HG03064 (cell line): ENCODE data around the gene MYCBP2.

ENCODE experiments used
- ATAC-seq: cut with Tn5 transposase; IDR thresholded peaks from one replicate; pipeline ENCODE4 v1.9.1; 2021; ENCODE audit warnings: low read depth; ENCODE audit not compliant: unreplicated experiment

Gene MYCBP2

DNA sequence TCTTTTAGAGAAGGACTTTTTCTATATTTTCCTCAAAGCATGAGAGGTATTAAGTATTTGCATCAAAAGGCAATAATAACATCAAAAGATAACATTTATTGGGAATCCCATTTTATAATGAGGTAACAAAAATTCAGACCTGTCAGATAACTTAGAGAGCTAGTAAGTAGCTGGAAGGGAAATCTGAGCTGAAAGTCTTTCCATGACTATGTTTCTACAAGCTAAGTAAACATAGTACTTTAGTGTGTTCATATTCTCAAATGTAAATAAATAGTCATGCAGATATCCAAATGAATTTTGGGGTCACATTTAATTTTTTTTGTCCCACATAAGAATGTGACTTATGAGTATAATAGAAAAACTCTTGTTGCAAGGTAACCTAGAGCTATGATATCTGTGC, 212.6 kb downstream of the MYCBP2 start:
- ATAC-seq: no peak

DNA sequence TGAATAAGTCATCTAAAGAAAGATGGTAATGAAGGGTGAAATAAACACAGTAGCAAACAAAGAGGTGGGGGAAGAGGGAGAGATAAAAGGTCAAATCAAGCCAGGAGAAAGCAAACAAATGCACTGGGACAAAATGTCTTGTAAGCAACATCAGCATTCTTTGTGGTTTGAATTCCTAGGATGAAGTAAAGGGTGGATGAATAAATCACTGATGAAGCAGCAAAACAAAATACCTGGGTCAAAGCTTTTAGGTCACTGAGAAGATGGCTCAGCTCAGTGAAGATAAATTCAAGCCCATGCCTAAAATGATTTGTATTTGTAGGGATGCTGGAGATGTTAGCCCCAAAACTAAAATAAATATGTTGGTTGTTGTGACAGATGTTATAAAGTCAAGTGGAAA, 213.4 kb downstream of the MYCBP2 start:
- no peak for ATAC-seq

DNA sequence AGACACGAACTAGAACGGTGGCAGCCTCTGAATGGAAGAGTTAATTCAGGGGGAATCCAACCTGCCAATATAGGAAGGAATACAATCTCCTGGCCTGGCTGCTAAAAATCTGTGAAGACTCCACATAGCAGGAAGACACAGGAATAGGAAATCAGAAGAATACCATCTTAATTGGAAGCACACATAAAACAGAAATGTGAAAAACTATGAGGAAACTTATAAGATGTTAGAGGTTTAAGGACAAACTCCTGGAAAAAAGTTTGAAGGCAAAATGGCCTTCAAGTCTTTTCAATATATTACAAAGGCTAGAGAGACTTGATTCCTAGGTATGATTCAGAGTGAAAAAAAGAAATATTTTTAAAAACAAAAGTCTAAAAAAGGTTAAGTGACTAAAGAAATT, 221.8 kb downstream of the MYCBP2 start:
- ATAC-seq: no peak

DNA sequence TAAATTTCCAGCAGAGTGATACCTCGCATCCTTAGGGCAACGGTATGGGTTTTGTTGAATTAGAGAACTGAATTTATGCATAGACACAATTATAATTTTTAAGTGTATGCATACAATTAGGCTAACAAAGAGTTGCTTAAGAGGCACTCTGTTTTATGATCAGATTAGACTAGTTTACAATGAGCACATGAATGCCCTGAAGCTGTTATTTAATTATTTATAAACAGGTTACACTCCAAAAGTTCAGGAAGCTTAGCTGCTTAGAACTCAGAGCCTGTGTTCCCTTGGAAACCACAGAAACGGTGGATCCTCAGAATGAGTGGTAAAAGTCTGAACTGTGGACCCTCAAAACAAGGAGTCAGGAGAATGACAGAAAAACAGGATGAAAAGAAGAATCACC, 227.5 kb downstream of the MYCBP2 start:
- no peak for ATAC-seq

DNA sequence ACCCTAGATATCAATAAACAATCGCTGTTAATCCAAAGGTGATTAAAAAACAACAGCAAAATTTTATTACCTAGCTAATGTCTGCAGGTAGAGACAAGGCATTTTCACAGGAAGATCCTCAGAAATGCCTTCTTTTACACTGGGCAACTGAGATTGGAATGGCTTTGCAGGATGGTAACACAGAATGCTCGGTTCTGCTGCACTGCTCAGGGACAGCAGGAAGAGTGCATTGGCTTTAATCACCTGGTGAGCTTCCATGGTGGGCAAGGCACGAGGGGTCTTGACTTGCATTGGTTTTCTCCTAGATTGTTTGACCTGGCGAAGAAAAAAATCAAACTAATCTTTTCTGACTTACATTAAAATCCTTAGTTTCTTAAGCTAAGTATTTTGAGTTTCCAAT, 231.6 kb downstream of the MYCBP2 start:
- ATAC-seq: no peak

DNA sequence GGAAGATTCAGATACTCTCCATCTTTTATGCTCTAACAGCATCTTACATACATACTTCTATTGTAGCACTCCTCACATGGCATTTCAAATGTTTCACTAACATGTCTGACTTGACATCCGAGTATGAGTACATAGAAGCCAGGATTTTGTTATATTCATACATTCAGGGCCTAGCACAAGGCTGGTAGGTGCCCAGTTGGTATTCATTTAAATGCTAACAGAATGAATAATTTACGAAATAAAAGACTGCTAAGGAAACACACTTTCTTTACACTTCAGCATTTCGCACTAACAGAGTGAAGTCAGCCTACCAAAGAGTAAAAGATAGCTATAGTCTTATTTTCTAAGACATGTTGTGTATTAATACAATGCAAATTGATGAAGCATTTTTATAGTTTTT, 232.1 kb downstream of the MYCBP2 start:
- no peak for ATAC-seq

DNA sequence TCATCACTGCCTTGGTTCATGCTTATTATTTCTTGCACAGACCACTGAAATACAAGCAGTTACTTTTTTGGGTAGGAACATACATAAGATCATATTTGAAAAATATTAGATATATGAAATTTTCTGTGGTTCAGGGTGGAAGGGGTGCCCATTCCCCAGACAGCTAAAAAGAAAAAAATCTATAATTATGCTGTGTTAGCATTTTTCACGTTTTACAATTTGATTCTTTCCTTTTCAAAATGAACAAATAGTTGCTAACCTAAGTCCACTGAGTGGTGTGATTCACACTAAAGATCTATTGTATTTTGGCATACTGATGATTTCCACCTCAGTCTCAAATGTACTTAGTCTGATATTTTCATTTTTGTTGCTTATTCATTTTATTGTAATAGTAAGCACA, 233.2 kb downstream of the MYCBP2 start:
- no peak for ATAC-seq

DNA sequence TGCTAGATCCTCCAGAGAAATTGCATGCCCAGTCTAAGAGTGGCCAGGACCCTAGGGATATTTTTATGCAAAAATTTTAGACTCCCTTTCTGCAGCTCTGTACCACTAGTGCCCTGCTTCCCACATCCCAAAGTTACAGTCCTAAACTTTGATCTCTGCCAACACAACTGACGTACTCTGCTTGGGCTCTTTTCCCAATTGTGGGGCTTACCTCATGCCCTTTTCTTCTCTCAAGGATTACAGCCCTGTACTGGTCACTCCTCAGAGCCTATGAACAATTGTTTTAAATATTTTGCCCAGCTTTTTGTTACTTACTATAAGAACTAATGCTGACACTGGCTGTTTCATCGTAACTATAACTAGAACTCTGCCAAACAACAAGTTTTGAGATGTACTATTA, 242.1 kb downstream of the MYCBP2 start:
- ATAC-seq: no peak

DNA sequence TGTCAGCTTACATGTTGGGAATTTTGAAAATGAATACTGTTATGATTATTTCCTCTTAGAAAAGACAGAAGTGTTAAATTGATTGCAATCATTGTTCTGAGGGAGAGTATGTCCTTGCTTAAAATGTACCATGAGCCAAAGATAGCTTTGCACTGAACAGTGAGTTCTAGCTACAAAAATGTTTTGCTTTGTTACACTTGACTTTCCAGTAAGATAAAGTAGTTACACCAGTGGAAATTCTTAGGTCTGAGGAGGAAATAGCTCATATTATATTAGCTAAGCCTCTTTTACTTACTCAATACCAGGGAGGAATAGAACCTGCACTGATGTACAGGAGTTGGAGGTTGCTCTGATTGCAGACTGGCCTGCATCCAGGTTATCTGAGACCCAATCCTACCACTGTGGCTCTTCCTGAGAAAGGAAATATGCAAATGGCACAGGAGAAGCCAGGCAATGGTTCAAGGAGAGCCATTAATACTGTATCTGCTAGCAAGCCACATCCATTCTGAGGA, 246.9 kb downstream of the MYCBP2 start:
- no peak for ATAC-seq

DNA sequence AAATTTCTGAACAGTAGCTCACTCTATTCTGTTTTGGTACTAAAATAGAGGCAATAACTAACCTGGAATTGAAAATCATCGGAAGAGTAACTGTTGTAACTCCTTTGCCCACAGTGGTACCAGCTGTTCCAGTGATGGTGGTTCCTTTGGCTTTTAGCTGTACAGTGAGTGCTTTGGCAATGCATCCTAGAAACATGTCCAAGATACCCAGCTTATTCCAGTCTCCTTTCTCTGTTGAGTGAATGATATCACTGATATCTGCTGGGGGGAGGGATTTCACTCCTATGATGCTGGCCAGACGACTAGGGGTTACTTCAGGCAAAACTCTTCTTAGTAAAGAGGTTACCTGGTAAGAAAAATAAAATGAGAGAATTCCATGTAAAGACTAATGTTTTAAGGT, 259.4 kb downstream of the MYCBP2 start:
- no peak for ATAC-seq

DNA sequence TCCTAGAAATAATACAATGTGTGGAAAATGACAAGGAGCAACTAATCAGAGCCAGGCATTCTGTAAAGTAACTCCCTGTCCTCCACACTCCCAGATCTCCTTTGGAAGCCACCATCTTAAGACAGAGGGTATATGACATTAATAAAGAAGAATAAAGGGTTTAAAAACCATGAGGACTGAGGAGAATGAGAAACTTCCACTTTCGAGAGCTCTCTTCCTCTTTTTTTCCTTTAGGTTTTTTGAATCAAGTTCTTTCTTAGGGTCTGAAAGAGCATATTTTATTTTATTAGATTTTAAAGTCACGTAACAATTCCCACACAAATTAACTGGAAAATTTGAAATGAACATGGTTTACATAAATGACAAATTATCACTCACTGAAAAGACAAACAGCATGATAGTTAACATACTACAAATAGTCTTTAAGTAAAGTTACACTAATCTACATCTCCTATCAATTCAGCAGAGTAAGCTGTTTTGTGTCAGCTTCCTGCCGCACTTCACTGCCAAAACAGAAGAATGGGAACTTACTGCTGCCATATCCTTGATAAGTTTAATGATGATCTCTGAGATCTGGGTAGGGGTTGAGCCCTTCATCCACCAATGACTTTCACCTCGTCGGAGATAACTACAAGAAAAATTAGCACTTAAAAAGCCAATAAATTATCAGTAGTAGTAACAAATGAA, 261.3 kb downstream of the MYCBP2 start:
- ATAC-seq: no peak

DNA sequence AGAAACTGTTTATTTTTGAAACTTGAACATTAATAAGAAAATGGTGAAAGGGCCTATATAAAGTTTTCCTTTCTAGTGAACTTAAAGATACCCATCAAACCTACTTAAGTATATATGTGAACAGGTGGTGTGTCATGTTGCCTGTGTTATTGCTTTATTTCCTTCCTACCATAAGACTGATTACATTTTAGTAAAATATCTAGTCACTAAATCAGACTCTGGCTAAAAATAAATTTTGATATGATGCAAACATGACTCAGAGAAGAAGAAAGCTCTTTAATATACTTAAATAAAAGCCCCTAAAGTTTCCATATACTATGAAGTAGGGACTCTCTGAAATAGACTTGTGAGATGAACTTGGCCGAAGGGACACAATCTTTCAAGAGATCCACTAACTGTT, 264.8 kb downstream of the MYCBP2 start:
- no peak for ATAC-seq

DNA sequence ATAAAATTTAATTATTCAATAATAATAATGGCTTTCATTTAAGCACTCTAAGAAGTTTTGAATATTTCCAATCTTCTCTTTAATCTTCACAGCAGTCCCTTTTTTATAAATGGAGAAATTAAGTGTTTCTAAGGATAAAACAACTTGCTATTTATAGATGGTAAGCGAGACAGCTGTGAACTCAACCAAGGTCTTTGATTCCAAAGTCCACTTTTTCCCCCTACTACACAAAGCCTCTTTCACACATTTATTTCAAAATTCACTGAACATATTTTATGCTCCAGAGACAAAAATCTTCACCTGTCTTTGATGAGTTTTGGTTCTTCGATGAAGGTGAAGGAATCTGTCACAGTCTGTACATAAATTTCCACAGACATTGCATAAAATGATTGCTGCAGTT, 265.5 kb downstream of the MYCBP2 start:
- ATAC-seq: no peak

DNA sequence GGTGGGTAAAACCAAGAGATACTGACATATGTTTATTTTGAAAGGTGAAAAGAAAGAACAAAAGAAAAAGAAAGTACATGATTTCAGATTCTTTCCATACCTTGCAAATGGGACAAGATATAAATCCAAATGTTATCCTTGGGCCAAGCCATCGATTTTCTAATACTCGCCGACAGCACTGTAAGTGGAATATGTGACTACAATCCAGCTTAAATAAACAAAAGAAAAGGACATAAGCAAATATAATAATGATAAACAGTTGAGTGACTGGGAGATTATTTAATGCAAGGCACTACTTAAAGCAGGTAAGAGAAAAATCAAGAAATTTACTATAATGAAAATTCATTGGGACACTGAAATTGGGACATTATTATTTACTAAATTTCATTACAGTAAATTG, 270.0 kb downstream of the MYCBP2 start:
- no peak for ATAC-seq

DNA sequence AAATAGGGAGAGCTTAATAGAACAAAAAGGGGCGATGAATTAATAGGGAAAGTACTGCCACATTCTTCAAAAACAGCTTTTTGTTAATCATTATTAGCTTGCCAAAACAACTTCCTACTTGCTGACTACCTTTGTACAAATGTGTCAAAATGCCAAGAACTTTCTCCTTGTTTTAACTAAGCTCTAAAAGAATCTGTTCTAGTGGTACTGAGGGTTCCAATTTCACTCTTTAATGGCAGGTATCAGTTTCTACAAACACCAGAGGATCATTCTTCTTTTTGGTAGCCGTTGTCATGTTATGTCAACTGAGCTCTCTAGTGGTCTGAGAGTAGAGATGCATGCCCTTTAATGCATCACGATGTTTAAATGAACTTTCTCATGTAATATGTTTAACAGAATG, 270.5 kb downstream of the MYCBP2 start:
- ATAC-seq: no peak

DNA sequence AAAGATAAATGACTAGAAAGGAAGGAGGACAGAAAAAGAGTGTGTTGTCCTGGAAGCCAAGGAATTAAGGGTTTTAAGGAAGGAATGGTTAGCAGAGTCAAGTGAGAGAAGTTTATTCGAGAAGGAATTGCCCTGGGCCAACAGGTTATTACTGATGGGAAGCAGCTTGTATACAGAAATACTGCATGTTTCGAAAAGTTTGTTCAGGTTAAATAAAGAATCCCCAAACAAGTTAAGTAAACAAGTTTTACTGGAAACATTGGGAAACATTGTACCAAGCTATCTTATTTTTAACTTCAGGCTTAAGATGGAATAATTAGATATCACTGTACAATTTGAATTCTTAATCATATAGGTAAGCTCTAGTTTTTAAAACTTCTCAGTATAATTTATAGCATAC, 271.7 kb downstream of the MYCBP2 start:
- ATAC-seq: no peak

DNA sequence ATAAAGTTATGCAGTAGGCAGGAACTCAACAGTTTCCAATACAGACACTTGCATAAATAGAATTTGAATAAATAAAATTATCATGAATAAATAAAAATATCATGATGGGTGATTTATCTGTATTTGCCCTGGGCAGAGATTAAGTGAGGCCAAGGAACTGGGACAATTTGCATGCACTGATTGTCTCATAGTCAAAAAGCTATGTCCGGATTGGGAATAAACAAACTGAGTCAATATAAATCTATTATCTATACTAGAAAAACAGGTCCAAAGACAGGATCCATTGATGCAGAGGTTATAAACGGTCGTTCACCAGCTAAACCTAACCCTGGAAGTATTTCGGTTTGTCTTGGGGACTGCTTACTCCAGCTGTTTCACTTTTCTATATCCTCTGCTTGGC, 273.7 kb downstream of the MYCBP2 start:
- no peak for ATAC-seq

DNA sequence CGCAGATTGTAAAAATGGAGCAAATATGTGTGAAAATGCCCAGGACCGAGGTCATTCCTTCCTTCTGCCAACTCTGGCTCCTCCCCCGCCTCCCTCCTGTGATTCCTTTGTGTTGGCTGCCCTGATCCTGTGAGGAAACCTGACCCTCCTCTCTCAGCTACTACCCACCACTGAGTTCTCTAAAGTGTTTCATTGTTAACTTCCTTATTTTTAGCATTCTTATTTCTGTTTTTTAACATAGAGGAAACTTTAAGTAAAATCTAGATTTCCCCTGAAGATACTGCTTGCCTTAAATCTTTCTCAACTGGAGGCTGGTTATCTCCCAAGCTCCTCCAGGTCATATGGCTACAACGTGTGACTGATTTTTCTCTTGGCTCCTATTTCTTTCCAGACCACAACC, 278.2 kb downstream of the MYCBP2 start:
- no peak for ATAC-seq

DNA sequence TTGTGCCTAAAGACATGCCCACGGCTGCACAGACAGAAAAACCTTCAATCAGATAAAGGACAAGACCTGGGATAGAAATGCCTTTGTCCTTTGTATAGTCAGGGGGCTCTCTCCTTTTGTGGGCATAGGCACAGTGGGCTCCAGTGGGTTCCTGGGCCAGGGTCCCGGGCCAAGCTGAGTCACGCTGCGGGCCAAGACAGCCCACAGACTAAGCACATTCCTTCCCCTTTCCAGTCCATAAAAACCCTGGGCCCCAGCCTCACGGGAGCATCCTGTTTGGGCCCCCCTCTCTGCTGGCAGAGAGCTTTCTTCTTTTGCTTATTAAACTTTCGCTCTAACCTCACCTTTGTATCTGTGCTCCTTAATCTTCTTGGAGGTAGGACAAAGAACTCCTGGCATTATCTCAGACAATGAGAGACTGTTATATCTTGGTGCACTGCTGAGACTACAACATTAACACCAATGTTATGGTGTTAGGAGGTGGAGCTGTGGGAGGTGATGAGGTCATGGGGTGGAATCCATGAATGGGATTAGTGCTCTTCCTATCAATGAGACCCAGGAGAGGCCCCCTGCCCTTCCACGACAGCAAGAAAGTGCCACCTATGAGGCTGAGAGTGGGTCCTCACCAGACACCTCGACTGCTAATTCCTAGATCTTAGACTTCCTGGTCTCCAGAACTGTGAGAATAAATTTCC, 279.1 kb downstream of the MYCBP2 start:
- ATAC-seq: no peak

DNA sequence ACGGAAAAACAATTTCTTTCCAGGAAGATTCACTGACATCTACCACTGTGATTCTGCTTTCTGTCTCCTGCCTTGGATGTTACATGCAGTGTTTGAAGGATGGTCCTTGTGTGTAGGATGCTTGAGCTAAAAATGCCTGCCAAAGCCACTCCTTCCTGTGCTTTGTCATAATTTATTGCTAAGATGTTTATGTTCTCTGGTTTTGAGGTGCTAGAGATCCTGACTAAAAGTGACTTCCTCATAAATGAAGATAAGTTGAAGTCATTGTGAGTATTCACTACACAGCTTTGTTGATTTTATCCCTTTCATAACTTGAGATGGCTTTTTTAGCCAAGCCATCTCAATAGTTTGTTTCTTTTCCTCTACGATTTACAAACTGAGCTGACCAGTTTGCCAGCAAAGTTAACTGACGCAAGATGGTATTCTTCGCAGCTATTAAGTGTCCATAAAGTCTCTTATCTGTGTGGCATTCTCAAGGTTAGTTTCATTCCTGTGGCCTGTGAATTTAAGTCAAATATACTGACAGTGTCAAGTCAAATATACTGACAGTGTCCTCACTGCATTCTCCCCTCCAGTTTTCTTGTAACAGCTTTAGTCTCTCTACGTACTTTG, 284.2 kb downstream of the MYCBP2 start:
- no peak for ATAC-seq

DNA sequence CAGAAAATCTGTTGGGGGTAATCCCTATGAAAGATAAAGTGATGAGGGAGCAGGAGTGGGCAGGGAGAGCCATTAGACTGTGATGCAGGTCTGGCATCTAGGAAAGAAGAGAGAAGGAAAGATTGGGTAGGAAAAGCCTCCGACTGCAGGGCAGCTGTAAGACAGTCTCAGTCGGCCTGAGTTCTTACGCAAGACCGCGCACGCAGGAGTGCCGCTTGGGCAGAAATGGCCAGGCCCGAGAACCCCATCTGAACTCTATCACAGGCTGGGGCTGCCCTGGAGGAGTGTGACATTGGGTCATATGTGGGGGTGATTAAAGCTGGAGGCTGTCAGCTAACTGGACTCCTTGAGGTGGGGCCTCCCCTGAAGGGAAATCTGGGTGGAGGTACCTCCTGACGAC, 286.1 kb downstream of the MYCBP2 start:
- ATAC-seq: no peak

DNA sequence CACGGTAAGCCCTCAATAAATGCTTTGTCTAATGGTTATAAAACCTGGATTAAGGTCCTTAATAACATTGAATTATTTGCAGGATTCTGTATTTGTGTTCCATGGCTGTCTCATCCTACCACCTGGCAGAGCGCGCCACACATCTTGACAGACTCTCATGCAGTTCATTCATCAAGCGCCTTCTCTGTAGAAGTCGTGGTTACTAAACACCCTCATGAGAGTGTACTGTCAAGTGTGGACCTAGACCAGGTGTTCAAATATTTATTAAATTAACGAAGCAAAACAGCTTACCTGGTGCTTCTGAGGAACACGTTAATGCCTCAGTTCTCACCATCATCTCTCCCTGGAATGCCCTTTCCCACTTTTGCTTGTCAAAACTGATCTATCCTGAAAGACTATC, 286.8 kb downstream of the MYCBP2 start:
- ATAC-seq: no peak
